Fibroblast of skin of right quadriceps (primary cell): ENCODE results near the gene TANGO6.
A peak's percentile ranks its signal among the peaks of the same experiment; 100 is the strongest.

ENCODE experiments used
- DNase-seq: peaks from one replicate; pipeline ENCODE4 v3.0.0-alpha.2; 2013

TANGO6 gene

GRCh38 chr16:68869492-68870088 lies 26.3 kb downstream of the TANGO6 start:
- DNase-seq = no peak

DNA sequence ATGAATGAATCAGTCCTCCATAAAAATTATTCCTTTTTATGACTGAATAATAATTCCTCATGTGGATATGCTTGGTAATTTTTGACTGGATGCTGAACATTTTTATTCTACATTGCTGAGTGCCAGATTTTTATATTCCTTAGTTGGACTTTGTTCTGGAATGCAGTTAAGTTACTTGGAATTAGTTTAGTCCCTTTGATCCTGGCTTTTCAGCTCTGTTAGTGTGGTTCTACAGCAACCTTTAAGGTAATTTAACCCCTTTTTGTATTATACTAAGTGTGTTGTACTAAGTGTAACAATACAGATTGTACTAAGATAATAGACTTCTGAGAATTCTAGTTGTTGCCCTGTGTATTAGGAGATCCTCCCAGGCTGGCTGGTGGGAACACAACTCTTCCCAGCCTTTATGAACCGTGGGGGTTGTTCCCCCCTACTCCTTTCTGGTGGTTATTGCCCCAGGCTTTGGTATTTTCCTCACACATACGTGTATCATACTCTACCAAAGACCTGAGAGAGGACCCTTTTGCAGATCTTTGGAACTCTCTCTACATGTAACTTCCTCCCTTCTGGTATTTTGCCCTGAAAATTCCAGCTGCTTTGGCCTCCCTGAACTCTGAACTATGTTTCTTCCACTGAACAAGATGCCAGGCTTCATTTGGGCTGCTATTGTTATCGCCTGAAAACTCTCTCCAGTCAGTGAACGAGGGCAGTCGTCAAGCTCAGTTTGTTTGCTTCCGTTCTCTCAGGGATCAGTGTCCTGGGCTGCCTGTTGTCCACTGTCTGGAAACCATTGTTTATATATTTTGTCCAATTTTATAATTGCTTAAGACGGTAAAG lies 30.5 kb downstream of the TANGO6 start:
- DNase-seq = no peak

- no peak for DNase-seq
These were observed 32.5 kb downstream of the TANGO6 start for GRCh38 chr16:68875871-68876270.

GRCh38 chr16:68883685-68884084 lies 40.4 kb downstream of the TANGO6 start:
- DNase-seq = no peak

- DNase-seq = peak; percentile 6
These were observed 41.1 kb downstream of the TANGO6 start for GRCh38 chr16:68884401-68884800.

DNA sequence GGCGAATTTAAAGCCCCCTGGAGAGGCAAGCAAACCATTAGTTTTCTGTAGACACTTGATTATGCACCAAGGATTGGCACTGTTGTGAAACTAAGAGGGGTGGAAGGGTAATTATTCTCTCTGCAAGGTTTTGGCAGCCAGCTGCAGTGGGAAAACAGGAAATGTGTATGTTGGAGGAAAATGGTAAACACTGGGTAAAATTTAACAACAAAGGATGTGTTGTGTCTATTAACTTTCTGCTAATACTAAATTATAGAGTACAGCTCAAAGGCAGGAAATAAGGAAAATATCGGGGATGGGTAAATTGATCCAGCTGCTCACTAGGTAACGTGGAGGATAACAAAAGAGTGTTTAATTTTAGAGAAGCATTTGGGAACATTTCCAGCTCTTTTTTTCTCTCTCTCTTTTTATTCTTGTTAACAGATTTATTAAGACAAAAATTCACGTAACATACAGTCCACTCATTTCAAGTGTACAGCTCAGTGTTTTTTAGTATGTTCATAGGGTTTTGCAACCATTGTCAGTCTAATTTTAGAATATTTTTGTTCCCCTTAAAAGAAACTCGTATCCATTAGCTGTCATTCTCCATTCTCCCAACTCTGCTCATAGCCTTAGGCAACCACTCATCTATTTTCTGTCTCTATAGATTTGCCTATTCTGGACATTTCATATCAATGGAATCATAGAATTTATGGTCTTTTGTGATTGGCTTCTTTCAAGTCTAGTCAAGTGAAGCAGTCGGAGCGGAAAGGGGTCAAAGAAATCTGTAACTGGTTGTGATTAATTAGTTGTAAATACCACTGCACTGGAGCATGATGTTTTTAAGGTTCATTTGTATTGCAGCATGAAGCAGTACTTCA lies 41.8 kb downstream of the TANGO6 start:
- DNase-seq = no peak

DNA sequence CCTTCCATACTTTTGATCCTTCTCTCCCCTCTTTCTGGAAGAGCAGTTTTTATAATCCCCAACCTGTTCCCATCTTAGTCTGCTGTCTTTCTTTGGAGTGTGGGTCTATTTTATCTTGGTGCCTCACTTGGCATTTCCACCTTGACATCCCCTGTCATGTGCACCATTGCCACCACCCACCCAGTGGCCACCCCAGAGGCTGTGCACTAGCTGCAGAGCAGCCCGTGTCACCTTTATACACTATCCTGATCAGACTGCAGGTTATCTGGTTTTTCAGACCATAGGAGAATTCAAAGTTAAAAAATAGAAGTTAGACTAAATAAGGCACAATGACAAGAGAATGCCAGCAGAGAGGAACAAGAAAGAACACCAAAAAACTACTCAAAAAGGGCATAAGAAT lies 43.8 kb downstream of the TANGO6 start:
- no peak for DNase-seq

DNA sequence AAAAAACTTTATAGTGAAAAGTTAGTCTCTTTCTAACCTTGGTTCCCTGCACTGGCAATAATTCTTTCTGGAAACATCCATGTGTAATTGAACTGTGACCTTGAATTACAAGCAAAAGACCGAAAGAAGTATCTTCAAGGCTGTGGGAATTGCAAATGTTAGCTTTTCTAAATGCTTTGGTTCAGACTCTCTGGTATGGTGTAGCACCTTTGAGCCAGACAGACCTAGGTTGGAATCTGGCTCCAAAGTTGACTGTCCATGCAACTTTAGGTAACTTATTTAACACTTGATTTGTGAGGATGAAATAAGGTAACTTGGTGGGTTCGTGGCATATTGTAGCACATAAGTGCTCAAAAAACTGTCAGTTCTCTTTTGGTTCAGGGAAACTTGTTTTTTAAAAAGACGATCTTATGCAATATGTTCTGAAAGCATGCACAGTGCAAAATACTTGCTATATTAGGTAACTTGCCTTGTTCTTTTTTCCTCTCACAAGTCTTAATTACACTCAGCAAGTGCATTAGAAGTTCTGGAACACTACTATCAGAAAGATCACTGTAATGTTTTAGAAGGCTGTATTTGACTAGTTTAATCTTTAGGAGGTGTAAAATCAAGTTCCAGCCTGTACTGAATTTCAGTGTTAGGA lies 46.3 kb downstream of the TANGO6 start:
- DNase-seq = no peak

GRCh38 chr16:68892214-68892613 lies 48.9 kb downstream of the TANGO6 start:
- DNase-seq = no peak

DNA sequence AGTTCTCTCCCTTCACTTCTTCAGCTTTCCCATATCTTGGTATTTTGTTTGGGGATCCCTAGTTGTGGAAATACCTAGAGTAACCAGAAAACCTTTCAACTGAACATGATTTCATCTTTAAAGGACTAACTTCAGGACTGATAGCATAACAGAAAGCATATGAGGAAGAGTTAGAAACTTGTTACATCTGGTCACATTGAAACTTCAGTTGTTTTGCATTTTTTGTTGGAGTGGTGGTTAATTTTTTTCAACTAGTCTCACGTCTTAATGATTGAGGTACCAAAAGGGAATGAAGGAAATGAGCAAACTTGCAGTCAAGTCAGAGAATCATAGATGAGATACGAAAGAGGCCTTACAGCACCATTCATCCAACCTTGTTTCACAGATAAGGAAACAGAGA lies 49.6 kb downstream of the TANGO6 start:
- no peak for DNase-seq

DNA sequence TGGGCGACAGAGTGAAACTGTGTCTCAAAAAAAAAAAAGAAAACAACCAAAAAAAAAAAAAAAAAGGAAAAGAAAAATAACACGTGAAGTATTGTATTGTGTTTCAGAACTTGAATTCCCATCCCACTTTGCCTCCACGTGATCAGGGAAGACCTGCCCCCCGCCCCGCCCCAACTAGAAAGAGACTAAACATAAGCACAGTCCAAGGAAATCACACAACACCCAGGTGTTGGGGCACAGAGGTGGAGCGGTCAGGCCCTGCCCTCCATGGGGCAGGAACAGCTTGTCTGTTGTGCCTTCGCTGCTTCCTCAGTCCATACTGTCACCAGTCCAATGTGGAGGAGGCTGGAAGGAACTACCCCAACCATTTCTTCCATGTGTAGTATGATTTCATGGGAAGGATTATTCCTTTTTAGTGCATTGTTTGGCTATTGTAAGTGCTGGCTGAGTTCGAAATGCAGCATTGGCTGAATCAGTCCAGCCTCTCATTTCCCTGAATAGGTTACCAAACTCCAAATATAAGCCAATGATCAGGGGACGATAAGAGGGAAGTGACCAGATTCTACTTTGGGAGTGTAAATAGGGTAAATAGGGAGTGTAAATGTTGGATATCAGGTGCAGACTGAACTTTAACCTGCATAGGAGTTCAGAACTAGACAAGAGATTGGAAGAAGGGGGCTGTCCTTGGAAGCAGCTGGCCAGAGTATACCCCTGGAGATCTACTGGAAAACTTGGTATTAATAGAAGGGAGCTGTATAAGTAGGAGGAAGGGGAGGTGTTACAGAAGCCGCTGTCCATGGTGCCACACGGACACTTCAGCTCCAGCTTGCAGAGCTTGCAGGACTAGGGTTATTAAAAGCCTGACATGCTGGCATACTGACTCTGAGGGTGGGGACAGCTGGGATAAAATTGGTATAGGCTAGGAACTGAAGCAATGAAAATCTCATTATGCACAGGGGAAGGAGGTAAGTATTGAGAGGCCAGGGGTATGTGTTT lies 50.7 kb downstream of the TANGO6 start:
- DNase-seq = peak; percentile 19

- no peak for DNase-seq
These were observed 51.4 kb downstream of the TANGO6 start for GRCh38 chr16:68894714-68895113.

GRCh38 chr16:68898026-68898425 lies 54.7 kb downstream of the TANGO6 start:
- DNase-seq = no peak

GRCh38 chr16:68900009-68900408 lies 56.7 kb downstream of the TANGO6 start:
- DNase-seq = no peak

- DNase-seq = peak; percentile 52
These were observed 59.0 kb downstream of the TANGO6 start for GRCh38 chr16:68902003-68902968.

DNA sequence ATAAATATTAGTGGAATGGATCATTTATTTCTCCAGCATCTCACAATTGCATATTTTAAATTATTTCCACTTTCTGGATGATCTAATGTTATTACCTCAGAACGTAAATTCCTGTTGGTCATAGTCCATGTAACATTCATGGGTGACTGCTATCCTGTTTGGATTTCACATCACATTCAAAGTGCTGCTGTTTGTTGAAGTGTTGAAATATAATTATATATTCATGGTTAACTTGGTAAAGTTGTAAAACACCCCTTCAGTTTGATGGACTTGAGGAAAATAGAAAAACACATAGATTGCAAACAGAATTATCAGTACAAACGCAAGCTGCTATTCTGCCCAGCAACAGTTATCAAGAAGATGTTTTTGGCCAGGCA lies 59.6 kb downstream of the TANGO6 start:
- no peak for DNase-seq

DNA sequence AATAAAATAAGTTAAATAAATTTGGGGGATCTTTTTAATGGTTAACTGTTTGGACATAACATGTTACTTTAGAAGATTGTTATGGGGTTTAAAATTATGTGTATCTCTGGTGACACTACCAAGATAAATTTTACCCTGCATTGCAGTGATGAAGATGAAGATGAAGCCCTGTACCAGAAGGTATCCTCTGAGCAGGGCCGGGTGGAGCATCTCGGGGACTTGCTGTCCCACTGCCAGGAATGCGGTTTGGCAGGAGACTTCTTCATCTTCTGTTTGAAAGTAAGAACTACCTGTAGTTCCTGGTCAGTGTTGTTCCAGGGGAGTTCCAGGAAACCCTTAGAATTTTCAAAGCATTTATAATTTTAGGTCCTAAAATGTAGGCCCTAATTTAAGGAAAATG lies 64.0 kb downstream of the TANGO6 start:
- no peak for DNase-seq

DNA sequence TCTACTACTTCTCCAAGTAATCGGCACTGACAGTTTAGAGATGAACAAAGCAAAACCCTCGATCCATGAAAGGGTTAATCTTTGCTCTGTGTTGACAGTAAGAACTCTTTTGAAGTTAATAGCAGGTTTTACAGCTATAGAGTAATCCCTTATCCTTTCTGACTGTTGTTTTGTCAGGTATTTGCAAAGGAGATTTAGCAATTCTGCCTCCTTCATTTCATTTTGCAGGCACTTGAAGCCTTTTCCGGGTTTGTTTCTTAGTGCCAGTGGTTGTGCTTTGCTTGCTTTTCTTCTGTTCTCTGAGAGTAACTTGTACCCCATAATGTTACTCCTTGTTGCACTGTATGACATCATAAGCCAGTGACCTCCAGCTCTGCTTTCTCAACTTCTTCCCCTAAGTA lies 64.5 kb downstream of the TANGO6 start:
- no peak for DNase-seq

GRCh38 chr16:68909099-68909733 lies 65.9 kb downstream of the TANGO6 start:
- DNase-seq = no peak

GRCh38 chr16:68910051-68910450 lies 66.7 kb downstream of the TANGO6 start:
- DNase-seq = no peak
